Panc1 (cell line): ENCODE results near the gene ZNF157. TPM values are rescaled to one million over a fixed set of nuclear protein-coding genes. Genes with fewer than 3 reads are reported as not detected.

Experiments used
- ATAC-seq: fragments of 200-7000 bp; cut with Tn5 transposase; 2 replicates; pipeline ENCODE4 v1.9.1; 2020; ENCODE audit warnings: mild to moderate bottlenecking, moderate library complexity
- BruUV-seq: library from RNA; stranded (reverse); fragments of 400-500 nt; replicated peaks from 2 replicates; lab custom pipeline; 2021; lab: Mats Ljungman, UMichigan
- CTCF ChIA-PET: fragments of 300-600 bp; sonication (Branson Sonifier 250); formaldehyde crosslinking; loops from one replicate; lab custom pipeline; 2022; ENCODE audit warnings: antibody characterized with exemption; lab: Charles Lee
- POLR2A ChIA-PET: fragments of 300-600 bp; sonication (Branson Sonifier 250); formaldehyde crosslinking; loops from one replicate; lab custom pipeline; 2022; ENCODE audit warnings: antibody characterized with exemption; lab: Charles Lee
- DNase-seq: peaks from one replicate; pipeline ENCODE4 v3.0.0-alpha.2; 2010; ENCODE audit warnings: low read depth, low spot score
- H3K27ac ChIP-seq: 2 replicates; pipeline ENCODE4 v1.5.1; 2011; ENCODE audit warnings: mild to moderate bottlenecking, low read length, inconsistent platforms
- H3K27me3 ChIP-seq: fragments of 200-500 bp; sonication (Bioruptor generic); 2 replicates; pipeline ENCODE4 v1.6.0; 2014; ENCODE audit warnings: low read length, inconsistent platforms; ENCODE audit not compliant: control insufficient read depth, insufficient read depth
- H3K36me3 ChIP-seq: fragments of 200-500 bp; sonication (Bioruptor generic); 2 replicates; pipeline ENCODE4 v1.5.1; 2014; ENCODE audit warnings: inconsistent platforms, mild to moderate bottlenecking, low read length, moderate library complexity; ENCODE audit not compliant: control insufficient read depth, insufficient read depth
- H3K4me1 ChIP-seq: 2 replicates; pipeline ENCODE4 v1.5.1; 2011; ENCODE audit warnings: inconsistent platforms, mild to moderate bottlenecking, low read length, moderate library complexity; ENCODE audit not compliant: control insufficient read depth, insufficient read depth
- H3K4me3 ChIP-seq, 2 experiments: 2 replicates each; pipeline ENCODE4 v1.5.1; 2011 to 2012; ENCODE audit warnings: low read depth in 2 of 2, low read length in 2 of 2, mild to moderate bottlenecking in 2 of 2, inconsistent platforms in 1 of 2, moderate library complexity in 1 of 2
- H3K9me3 ChIP-seq: fragments of 200-500 bp; sonication (Bioruptor generic); 2 replicates; pipeline ENCODE4 v1.5.1; 2014; ENCODE audit warnings: low read depth, mild to moderate bottlenecking, inconsistent platforms, low read length, moderate library complexity; ENCODE audit not compliant: control insufficient read depth, insufficient read depth
- CTCF ChIP-seq: fragments of 450-650 bp; IDR thresholded peaks from 2 replicates; pipeline ENCODE4 v1.5.1; 2017; ENCODE audit warnings: mild to moderate bottlenecking
- POLR2AphosphoS5 ChIP-seq: IDR thresholded peaks from 2 replicates; pipeline ENCODE4 v1.6.1; 2012; ENCODE audit warnings: mild to moderate bottlenecking, low read depth, low read length, moderate library complexity
- REST ChIP-seq, 2 experiments: IDR thresholded peaks; 2 replicates each; pipeline ENCODE4 v1.6.1; 2011 to 2012; ENCODE audit warnings: low read depth in 2 of 2, control low read depth in 1 of 2, low read length in 1 of 2, mild to moderate bottlenecking in 1 of 2, moderate library complexity in 1 of 2; ENCODE audit not compliant: insufficient read depth in 1 of 2
- SIN3A ChIP-seq: IDR thresholded peaks from 2 replicates; pipeline ENCODE4 v1.6.1; 2012; ENCODE audit warnings: low read depth, mild to moderate bottlenecking, low read length, moderate library complexity, borderline replicate concordance; ENCODE audit not compliant: insufficient read depth
- TCF7L2 ChIP-seq: IDR thresholded peaks from 2 replicates; pipeline ENCODE4 v1.6.1; 2011; ENCODE audit warnings: mild to moderate bottlenecking, low read depth, low read length, inconsistent platforms
- in situ Hi-C: cut with HindIII; loops from 2 replicates; pipeline ENCODE4 v1.10.0; 2016; ENCODE audit warnings: low sequenced_read_pairs, low pct_unique_long_range_greater_than_20kb
- intact Hi-C: fragments of 100-400 bp; cut with micrococcal nuclease; formaldehyde crosslinking; loops from one replicate; pipeline ENCODE4 v1.10.0; 2022; ENCODE audit not compliant: unreplicated experiment
- total RNA-seq: library from RNA; stranded (reverse); gene quantifications from one replicate; pipeline ENCODE4 v1.2.1, GENCODE V29; 2021; ENCODE audit not compliant: unreplicated experiment

ZNF157 gene
- total RNA-seq, 1 experiment from 2014 or later, result not detected

DNA sequence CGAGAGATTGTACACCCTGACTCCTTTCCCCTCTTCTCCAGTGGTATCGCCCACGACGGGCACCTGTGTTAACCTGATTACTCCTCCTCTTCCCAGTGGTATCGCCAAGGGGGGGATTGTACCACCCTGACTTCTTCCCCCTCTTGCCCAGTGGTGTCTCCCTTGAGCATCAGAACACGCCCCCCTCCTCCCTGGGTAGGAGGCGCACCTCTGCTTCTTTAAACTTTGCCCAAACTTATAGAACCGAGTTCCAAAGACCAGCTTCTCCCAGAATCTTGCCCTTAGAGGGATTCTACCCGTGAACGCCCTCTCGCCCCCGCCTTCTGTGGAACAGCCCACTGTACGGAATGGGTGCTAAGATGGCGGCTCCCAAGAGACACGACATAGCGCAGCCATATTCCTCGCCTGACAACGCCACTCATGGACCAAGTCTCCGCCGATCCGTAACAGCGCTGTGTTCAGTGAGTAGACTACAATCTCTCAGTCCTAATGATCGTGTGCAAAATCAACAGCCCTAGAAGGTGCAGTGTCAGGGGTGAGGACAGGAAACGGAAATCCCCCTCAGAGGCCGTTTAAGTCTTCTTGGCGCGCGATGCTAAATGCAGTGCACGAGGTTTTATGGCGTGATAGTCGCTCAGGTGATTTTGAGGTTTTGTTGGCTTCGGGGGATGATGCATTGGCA is 4.2 kb upstream of the ZNF157 start:
- in situ Hi-C loops (no loop called here), intact Hi-C loops (no loop called here)
- no TSS peak for BruUV-seq
- Histone ChIP-seq H3K36me3 (no peaks in the 10 kb centered on the region), H3K4me1 (no peaks in the 10 kb centered on the region), H3K4me3 (peak overlapping the region; percentile 41 to 52), H3K27me3 (no peaks in the 10 kb centered on the region), H3K27ac (peak overlapping the region; percentile 49; the same call in 1 of the 2 replicates), H3K9me3 (no peaks in the 10 kb centered on the region)
- DNase-seq (peak; percentile 17), ATAC-seq (peak; percentile 99)
- ChIA-PET POLR2A (no interaction called here), CTCF (no interaction called here)
- peak; percentile 62 for TF ChIP-seq TCF7L2
- TF ChIP-seq SIN3A, result no peak

DNA sequence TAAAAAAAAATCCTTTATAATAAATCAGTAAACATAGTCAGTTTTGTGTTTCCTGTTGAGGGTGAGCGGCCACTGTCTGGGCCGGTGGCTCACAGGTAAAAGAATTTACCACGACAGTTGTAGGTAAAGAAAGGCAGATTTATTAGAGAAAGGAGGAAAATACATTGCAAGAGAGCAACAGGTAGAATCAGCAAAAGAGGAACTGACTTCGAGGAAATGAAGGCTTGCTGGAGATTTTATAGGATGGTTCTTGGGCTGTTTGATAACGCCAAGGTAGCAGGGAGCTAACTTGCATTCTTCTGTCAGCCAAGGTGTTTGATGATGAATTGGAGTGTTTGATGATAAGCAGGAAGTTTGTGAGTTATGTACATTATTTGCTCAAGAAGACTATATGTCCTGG is 2.8 kb downstream of the ZNF157 start:
- Histone ChIP-seq H3K27me3 (no peaks in the 10 kb centered on the region), H3K4me3 (no peak overlapping the region), H3K36me3 (no peaks in the 10 kb centered on the region), H3K9me3 (no peaks in the 10 kb centered on the region), H3K4me1 (no peaks in the 10 kb centered on the region), H3K27ac (no peak overlapping the region)
- POLR2A ChIA-PET, result no interaction called here
- CTCF ChIA-PET, result no interaction called here
- in situ Hi-C loops, result no loop called here
- ATAC-seq, result no peak
- no peak for DNase-seq
- intact Hi-C loops, result no loop called here
- BruUV-seq, result no TSS peak
- no peak for TF ChIP-seq CTCF
- no peak for TF ChIP-seq SIN3A
- TF ChIP-seq TCF7L2, result no peak
- no peak for TF ChIP-seq POLR2AphosphoS5
- no peak for TF ChIP-seq REST (IDR thresholded peaks at IDR 0.05; ENCODE audit: insufficient read depth in 1 of 2, low read depth in 2 of 2, low read length in 1 of 2)

GRCh38 chrX:47380268-47380667 is 9.9 kb downstream of the ZNF157 start:
- CTCF ChIA-PET, result no interaction called here
- no peaks in the 10 kb centered on the region for H3K4me1 ChIP-seq

More at GRCh38 chrX:47380268-47380667, 9.9 kb downstream of the ZNF157 start:
- no peaks in the 10 kb centered on the region for H3K27me3 ChIP-seq
- no peaks in the 10 kb centered on the region for H3K36me3 ChIP-seq
- no peak overlapping the region for H3K27ac ChIP-seq
- in situ Hi-C loops (no loop called here), intact Hi-C loops (loop anchor here (10.0 kb wide), 1 partner anchor 185 kb away; the partner anchor contains the start of gene UBA1)
- no peak for DNase-seq
- BruUV-seq, result no TSS peak
- TF ChIP-seq REST (IDR thresholded peaks at IDR 0.05; ENCODE audit: insufficient read depth in 1 of 2, low read depth in 2 of 2, low read length in 1 of 2), result no peak
- POLR2A ChIA-PET, result no interaction called here
- H3K9me3 ChIP-seq, result no peaks in the 10 kb centered on the region
- H3K4me3 ChIP-seq, result no peak overlapping the region
- no peak for ATAC-seq
